Right ventricle myocardium superior (tissue), 1 donor: ENCODE data around the gene FBXO11. TPM values are rescaled to one million over a fixed set of nuclear protein-coding genes. Genes with fewer than 3 reads are reported as not detected.
"Not testable (repeated sequence)": the region's sequence is repeated elsewhere in the genome, so short reads cannot be mapped to it uniquely, and the experiment has no call there.

Experiments
- ATAC-seq: fragments of 200-7000 bp; cut with Tn5 transposase; one replicate; pipeline ENCODE4 v1.9.1; 2020; ENCODE audit warnings: mild to moderate bottlenecking; ENCODE audit not compliant: poor library complexity
- DNase-seq: peaks from one replicate; pipeline ENCODE4 v3.0.0-alpha.2; 2020
- intact Hi-C: fragments of 100-400 bp; cut with DNase I; formaldehyde crosslinking; loops from one replicate; pipeline ENCODE4 v1.11.2; 2022
- long read RNA-seq: library from polyadenylated mRNA; unstranded; transcript quantifications from one replicate; pipeline ENCODE4 v2.0.0, GENCODE V29; 2021
- total RNA-seq: library from RNA; stranded (reverse); fragmentation: NEBNext Ultra II Directional; extraction: Animal tissue kit (Norgen Biotek cat#: 25700); gene quantifications from one replicate; pipeline ENCODE4 v1.2.1, GENCODE V29; 2021
- donor health status: DM: no; HTN: yes; CAD: no; lungs with severe emphysema.

The FBXO11 gene
- 38.2 TPM for total RNA-seq
- long read RNA-seq, full-length matches to known transcripts: 35 of 51 reads
- long read RNA-seq, partial matches to known transcripts: 5 of 51 reads
- long read RNA-seq, other reads (novel, unspliced or antisense): 11 of 51 reads

- intact Hi-C loops: loop anchor here (10.0 kb wide), 3 partner anchors 62 to 198 kb away; partner anchors contain the start of gene MSH6
- DNase-seq (peak; percentile 96), ATAC-seq (peak; percentile 93)
These were observed at the start of gene FBXO11 for GRCh38 chr2:47906157-47907038. TSS of gene FBXO11 (minus strand) at chr2:47906498. CDS start at chr2:47905720, 778 bp downstream.

- intact Hi-C loops: no loop called here
- ATAC-seq (no peak), DNase-seq (no peak)
These were observed 44.3 kb upstream of the FBXO11 start for GRCh38 chr2:47950340-47951301.

- intact Hi-C loops: no loop called here
- DNase-seq (no peak), ATAC-seq (no peak)
These were observed 40.3 kb upstream of the FBXO11 start for GRCh38 chr2:47946593-47946992.

DNA sequence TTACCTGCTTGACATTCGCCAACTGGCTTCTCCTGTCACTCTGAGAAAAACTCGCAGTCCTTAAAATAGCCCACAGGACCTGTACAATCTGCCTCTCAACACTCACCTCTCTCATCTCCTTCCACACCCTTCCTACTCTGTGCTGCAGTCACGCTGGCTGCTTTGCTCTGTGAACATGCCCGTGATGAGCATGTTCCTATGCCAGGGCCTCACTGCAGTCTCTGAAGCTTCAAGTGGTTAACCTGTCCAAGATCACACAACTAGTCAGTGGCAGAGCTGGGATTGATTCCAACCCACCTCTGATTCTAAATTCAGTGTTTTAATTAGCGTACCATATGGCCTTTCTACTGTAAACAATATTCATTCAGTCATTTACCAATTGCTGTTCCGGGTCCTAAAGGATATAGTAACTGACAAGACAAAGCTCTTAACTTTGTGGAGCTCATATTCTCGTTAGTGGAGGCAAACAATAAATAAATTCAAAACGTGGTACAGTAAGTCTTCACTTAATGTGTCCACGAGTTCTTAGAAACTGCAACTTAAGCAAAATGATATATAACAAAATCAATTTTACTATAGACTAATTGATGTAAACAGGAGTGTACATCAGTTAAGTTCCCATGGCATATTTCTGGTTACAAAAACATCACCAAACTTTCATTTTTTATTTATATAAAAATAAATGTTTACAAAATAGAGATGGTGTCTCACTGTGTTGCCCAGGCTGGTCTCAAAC lies 38.9 kb upstream of the FBXO11 start:
- DNase-seq (no peak), ATAC-seq (peak; percentile 55)
- intact Hi-C loops: no loop called here

DNA sequence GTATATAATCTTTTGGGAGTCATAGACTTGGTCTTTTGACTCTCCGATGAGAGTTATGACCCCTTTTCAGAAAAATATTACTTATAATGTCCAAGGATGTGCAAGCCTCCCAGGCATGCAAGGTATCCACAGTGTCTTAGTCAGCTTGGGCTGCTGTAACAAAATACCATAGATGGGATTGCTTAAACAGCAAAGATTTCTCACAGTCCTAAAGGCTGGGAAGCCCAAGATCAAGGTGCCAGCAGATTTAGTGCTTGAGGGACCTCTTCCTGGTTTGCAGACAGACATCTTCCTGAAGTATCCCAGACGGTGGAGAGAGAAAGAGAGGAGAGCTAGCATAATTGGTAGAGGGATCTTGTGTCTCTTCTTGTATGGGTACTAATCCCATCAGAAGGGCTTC lies 35.6 kb upstream of the FBXO11 start:
- DNase-seq: no peak
- no peak for ATAC-seq
- intact Hi-C loops: no loop called here

DNA sequence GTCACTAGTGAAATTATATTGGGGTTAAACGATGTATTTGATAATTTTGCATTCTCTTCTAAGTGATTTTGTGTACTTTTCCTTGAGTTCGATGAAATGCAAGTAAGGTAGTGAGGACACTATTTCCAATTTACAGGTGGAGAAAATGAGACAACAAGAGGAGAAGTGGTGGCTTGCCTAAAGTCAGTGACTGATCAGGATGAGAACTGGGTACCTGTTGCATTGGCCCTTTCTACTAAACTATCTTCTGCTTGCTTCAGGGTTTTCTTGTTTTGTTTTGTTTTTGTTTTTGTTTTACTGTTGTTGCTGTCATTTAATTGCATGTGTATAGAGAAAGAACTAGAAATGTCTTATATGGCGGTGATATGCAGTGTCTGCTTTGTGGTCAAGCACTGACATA lies 31.4 kb upstream of the FBXO11 start:
- ATAC-seq: no peak
- intact Hi-C loops: no loop called here
- no peak for DNase-seq

GRCh38 chr2:47935071-47935470 lies 28.8 kb upstream of the FBXO11 start:
- ATAC-seq: no peak

GRCh38 chr2:47918043-47918442 lies 11.7 kb upstream of the FBXO11 start:
- ATAC-seq (no peak), DNase-seq (no peak)
- intact Hi-C loops: no loop called here

More at GRCh38 chr2:47935071-47935470, 28.8 kb upstream of the FBXO11 start:
- intact Hi-C loops: no loop called here
- no peak for DNase-seq

- DNase-seq: no peak
- intact Hi-C loops: no loop called here
- ATAC-seq: no peak
These were observed 11.1 kb upstream of the FBXO11 start for GRCh38 chr2:47917276-47917961.

DNA sequence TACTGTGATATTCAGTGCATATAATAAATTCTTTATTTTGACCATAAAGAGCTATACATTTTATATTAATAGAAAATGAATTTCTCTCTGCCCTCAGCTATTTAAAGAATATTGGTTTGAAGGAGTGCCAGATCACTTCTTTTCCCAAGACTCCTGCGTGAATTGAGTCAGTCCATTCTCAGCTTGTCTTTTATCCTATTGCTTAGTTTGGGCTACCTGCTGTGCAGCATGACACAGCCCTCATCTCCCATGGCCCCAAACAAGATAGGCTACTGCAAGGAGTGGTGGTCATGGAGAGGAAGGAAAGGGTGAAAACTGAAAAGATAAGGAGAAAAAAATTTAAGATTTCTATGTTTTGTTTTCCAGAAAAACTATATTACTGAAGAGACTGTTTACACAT lies 10.1 kb upstream of the FBXO11 start:
- ATAC-seq (no peak), DNase-seq (no peak)
- intact Hi-C loops: no loop called here

GRCh38 chr2:47910662-47911061 lies 4.4 kb upstream of the FBXO11 start:
- DNase-seq, ATAC-seq, intact Hi-C loops: not testable (repeated sequence)

DNA sequence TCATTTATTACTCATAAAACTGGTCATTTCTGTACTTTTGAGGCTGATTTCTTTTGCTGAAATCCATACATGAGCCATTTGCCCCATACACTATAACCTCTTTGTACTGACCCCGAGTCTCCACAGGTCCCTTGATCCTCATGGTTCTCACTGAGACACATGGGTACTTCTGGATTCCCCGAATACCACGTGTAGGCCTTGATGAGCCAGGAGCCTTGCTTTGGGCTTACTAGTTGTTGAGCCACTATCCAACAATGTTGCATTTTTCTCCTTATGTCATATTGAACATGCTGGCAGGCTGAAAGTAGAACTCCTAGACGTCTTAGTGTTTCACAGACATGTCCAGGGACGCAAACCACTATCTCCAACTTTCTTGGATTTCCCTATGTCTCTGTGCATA lies 2.4 kb upstream of the FBXO11 start:
- no peak for ATAC-seq
- DNase-seq: no peak
- intact Hi-C loops: loop anchor here (10.0 kb wide), 3 partner anchors 64 to 196 kb away; partner anchors contain the start of gene MSH6

DNA sequence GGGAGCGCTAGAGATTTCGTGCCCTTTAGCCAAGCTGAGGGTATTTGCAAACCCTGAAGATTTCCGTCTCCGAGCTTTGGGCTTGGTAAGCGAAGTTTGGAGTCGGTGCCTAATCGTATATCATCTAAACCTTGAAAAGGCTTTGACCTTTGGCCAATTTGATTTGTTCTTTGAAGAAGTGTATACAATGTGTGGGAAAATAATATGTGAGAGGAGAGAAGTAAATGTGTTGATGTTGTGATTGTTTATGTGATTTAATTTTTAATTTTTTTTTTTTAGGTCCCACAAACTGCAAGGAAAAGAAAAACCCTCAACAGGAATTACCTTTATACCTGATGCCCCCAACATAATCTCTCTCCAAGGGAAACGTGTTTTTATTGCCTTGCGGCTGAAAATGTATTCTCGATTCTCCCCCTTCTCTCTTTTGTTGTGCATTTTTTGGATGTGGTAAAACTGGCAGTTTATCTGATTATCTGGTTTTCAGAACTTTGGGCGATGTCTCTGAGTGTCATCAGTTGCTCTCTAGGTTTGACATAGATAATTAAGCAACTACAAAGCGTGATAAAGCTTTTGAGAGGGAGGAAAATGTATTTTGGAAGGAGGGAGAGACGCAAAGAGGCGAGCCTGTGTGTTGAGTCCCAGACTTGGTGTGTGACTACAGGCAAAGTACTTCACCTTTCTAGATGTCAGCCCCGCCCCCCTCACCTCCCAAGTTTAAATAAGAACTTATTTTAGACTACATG lies 912 bp upstream of the FBXO11 start:
- intact Hi-C loops: loop anchor here (10.0 kb wide), 3 partner anchors 62 to 198 kb away; partner anchors contain the start of gene MSH6
- ATAC-seq (peak; percentile 38), DNase-seq (no peak)

- intact Hi-C loops: loop anchor here (10.0 kb wide), 3 partner anchors 61 to 199 kb away; partner anchors contain the start of gene MSH6
- peak; percentile 75 for DNase-seq
These were observed 727 bp downstream of the FBXO11 start for GRCh38 chr2:47905386-47906156.

GRCh38 chr2:47903781-47904490 lies 2.4 kb downstream of the FBXO11 start:
- DNase-seq (no peak), ATAC-seq (no peak)
- intact Hi-C loops: loop anchor here (10.0 kb wide), 3 partner anchors 59 to 201 kb away; partner anchors contain the start of gene MSH6

More at GRCh38 chr2:47905386-47906156, 727 bp downstream of the FBXO11 start:
- ATAC-seq: peak; percentile 37
